H1 (cell line): ENCODE results near the gene ZNF860. TPM values are rescaled to one million over a fixed set of nuclear protein-coding genes. Genes with fewer than 3 reads are reported as not detected.
A peak's percentile ranks its signal among the peaks of the same experiment; 100 is the strongest.

Source experiments
- CTCF ChIA-PET: fragments of 300-600 bp; sonication (Branson Sonifier 250); formaldehyde crosslinking; loops from one replicate; lab custom pipeline; 2021; ENCODE audit not compliant: partially characterized antibody; lab: Charles Lee
- POLR2A ChIA-PET: fragments of 300-600 bp; sonication (Branson Sonifier 250); formaldehyde crosslinking; loops from one replicate; lab custom pipeline; 2021; ENCODE audit warnings: inconsistent platforms; ENCODE audit not compliant: partially characterized antibody; lab: Charles Lee
- DNase-seq, 2 experiments: peaks; one replicate each; pipeline versions ENCODE4 v3.0.0 to v3.0.0-alpha.2; 2010 to 2022; ENCODE audit warnings: low spot score in 2 of 2, low read depth in 1 of 2, mixed read lengths in 1 of 2
- FAIRE-seq: peaks from 2 replicates; lab custom pipeline; 2011; peaks lifted over from hg19 to GRCh38; lab: Jason Lieb, UNC
- H2AFZ ChIP-seq: 2 replicates; pipeline ENCODE4 v1.8.1; 2012; ENCODE audit warnings: low read length, inconsistent platforms
- H2AK5ac ChIP-seq: 2 replicates; pipeline ENCODE4 v1.6.1; 2013; ENCODE audit warnings: low read depth, low read length
- H2BK120ac ChIP-seq: replicated peaks from 2 replicates; pipeline ENCODE3; 2013; ENCODE audit warnings: low read depth, low read length, inconsistent platforms
- H2BK12ac ChIP-seq: 2 replicates; pipeline ENCODE4 v1.6.1; 2013; ENCODE audit warnings: low read depth, low read length
- H2BK15ac ChIP-seq: 2 replicates; pipeline ENCODE4 v1.6.1; 2013; ENCODE audit warnings: low read length
- H2BK20ac ChIP-seq: 2 replicates; pipeline ENCODE4 v1.6.1; 2013; ENCODE audit warnings: low read length
- H2BK5ac ChIP-seq: 2 replicates; pipeline ENCODE4 v1.6.1; 2013; ENCODE audit warnings: low read depth, low read length
- H3K14ac ChIP-seq: 2 replicates; pipeline ENCODE4 v1.6.1; 2013; ENCODE audit warnings: inconsistent platforms; ENCODE audit not compliant: insufficient read length
- H3K18ac ChIP-seq: 2 replicates; pipeline ENCODE4 v1.6.1; 2013; ENCODE audit warnings: low read length; ENCODE audit errors: extremely low read depth
- H3K23ac ChIP-seq: 2 replicates; pipeline ENCODE4 v1.6.1; 2013; ENCODE audit warnings: inconsistent platforms; ENCODE audit not compliant: insufficient read length
- H3K23me2 ChIP-seq: 2 replicates; pipeline ENCODE4 v1.6.1; 2013; ENCODE audit warnings: low read depth, low read length
- H3K27ac ChIP-seq: 2 replicates; pipeline ENCODE4 v1.6.1; 2011; ENCODE audit warnings: low read depth, low read length, inconsistent platforms
- H3K27me3 ChIP-seq, 4 experiments: replicated peaks in 1 of 4; 1 replicate in 1 of 4; 2 replicates in 3 of 4; pipeline versions ENCODE4 v1.6.1 to v1.8.1; 2011 to 2013; ENCODE audit warnings: low read length in 3 of 4, mild to moderate bottlenecking in 3 of 4, inconsistent platforms in 2 of 4, mixed read lengths in 2 of 4, moderate library complexity in 1 of 4; ENCODE audit not compliant: control insufficient read depth in 3 of 4, insufficient read depth in 3 of 4; ENCODE audit errors: extremely low read depth in 1 of 4
- H3K36me3 ChIP-seq, 4 experiments: 2 replicates each; pipeline versions ENCODE4 v1.6.1 to v1.8.1; 2011 to 2013; ENCODE audit warnings: mild to moderate bottlenecking in 4 of 4, low read length in 3 of 4, moderate library complexity in 2 of 4, control low read depth in 1 of 4, inconsistent platforms in 1 of 4; ENCODE audit not compliant: insufficient read depth in 4 of 4, control insufficient read depth in 2 of 4
- H3K4ac ChIP-seq: replicated peaks from 2 replicates; pipeline ENCODE3; 2013; ENCODE audit warnings: low read length, low read depth, mixed read lengths, inconsistent platforms; ENCODE audit not compliant: insufficient read length
- H3K4me1 ChIP-seq, 4 experiments: replicated peaks in 1 of 4; 1 replicate in 1 of 4; 2 replicates in 3 of 4; pipeline versions ENCODE4 v1.6.1 to v1.8.1; 2011 to 2013; ENCODE audit warnings: low read length in 3 of 4, inconsistent platforms in 2 of 4, mixed read lengths in 1 of 4; ENCODE audit not compliant: insufficient read depth in 4 of 4, control insufficient read depth in 3 of 4
- H3K4me2 ChIP-seq, 2 experiments: 2 replicates each; pipeline versions ENCODE4 v1.6.1 to v1.8.1; 2011 to 2013; ENCODE audit warnings: low read depth in 2 of 2, low read length in 2 of 2, control low read depth in 1 of 2, inconsistent platforms in 1 of 2, mild to moderate bottlenecking in 1 of 2; ENCODE audit not compliant: insufficient read depth in 1 of 2
- H3K4me3 ChIP-seq, 4 experiments: fragments of 200-600, 300-600 bp in 1 of 4; sonication (generic), shearing (Covaris generic), sonication (Bioruptor Twin) in 1 of 4; 2 replicates each; pipeline versions ENCODE4 v1.5.1 to v1.8.1; 2011 to 2016; ENCODE audit warnings: low read length in 4 of 4, low read depth in 3 of 4, control low read depth in 2 of 4, inconsistent platforms in 2 of 4, mild to moderate bottlenecking in 2 of 4, mixed read lengths in 1 of 4, moderate library complexity in 1 of 4; ENCODE audit not compliant: insufficient read depth in 2 of 4; ENCODE audit errors: extremely low read depth in 1 of 4
- H3K56ac ChIP-seq: replicated peaks from 2 replicates; pipeline ENCODE3; 2013; ENCODE audit warnings: low read depth, mild to moderate bottlenecking, mixed read lengths, low read length, inconsistent platforms; ENCODE audit not compliant: insufficient read length
- H3K79me1 ChIP-seq: 2 replicates; pipeline ENCODE4 v1.6.1; 2013; ENCODE audit warnings: low read depth, low read length, control low read depth
- H3K79me2 ChIP-seq, 2 experiments: 2 replicates each; pipeline versions ENCODE4 v1.6.1 to v1.8.1; 2012 to 2013; ENCODE audit warnings: low read length in 2 of 2, mild to moderate bottlenecking in 2 of 2, inconsistent platforms in 1 of 2; ENCODE audit not compliant: insufficient read depth in 2 of 2, control insufficient read depth in 1 of 2
- H3K9ac ChIP-seq, 4 experiments: replicated peaks in 1 of 4; 1 replicate in 1 of 4; 2 replicates in 3 of 4; pipeline versions ENCODE4 v1.6.1 to v1.8.1; 2011 to 2013; ENCODE audit warnings: low read depth in 3 of 4, low read length in 3 of 4, control low read depth in 2 of 4, mild to moderate bottlenecking in 2 of 4, moderate library complexity in 2 of 4, inconsistent platforms in 1 of 4; ENCODE audit errors: extremely low read depth in 1 of 4
- H3K9me3 ChIP-seq, 2 experiments: 2 replicates each; pipeline versions ENCODE4 v1.6.1 to v1.8.1; 2012 to 2013; ENCODE audit warnings: mild to moderate bottlenecking in 2 of 2, moderate library complexity in 2 of 2, control low read depth in 1 of 2, inconsistent platforms in 1 of 2, low read depth in 1 of 2, low read length in 1 of 2, mixed read lengths in 1 of 2; ENCODE audit not compliant: insufficient read depth in 2 of 2
- H4K20me1 ChIP-seq, 2 experiments: replicated peaks in 1 of 2; 2 replicates each; pipeline versions ENCODE3 to v1.8.1; 2011 to 2013; ENCODE audit warnings: inconsistent platforms in 2 of 2, low read length in 2 of 2, mild to moderate bottlenecking in 1 of 2; ENCODE audit not compliant: insufficient read depth in 2 of 2, control insufficient read depth in 1 of 2
- H4K5ac ChIP-seq: 2 replicates; pipeline ENCODE4 v1.6.1; 2013; ENCODE audit warnings: low read length, low read depth, mixed read lengths, inconsistent platforms; ENCODE audit not compliant: insufficient read length
- H4K8ac ChIP-seq: 2 replicates; pipeline ENCODE4 v1.8.0; 2013; ENCODE audit warnings: mild to moderate bottlenecking, moderate library complexity, low read length, inconsistent platforms; ENCODE audit not compliant: insufficient read depth; ENCODE audit errors: extremely low read depth
- H4K91ac ChIP-seq: replicated peaks from 2 replicates; pipeline ENCODE3; 2013; ENCODE audit warnings: low read length, mixed read lengths, inconsistent platforms; ENCODE audit not compliant: insufficient read length
- ASH2L ChIP-seq: fragments of 200-600, 300-600 bp; sonication (generic); IDR thresholded peaks from one replicate; pipeline ENCODE4 v1.7.1; 2017; ENCODE audit warnings: low read length
- BACH1 ChIP-seq: IDR thresholded peaks from 2 replicates; pipeline ENCODE4 v1.6.1; 2012; ENCODE audit warnings: low read length, improper control_type of control experiment
- CTBP2 ChIP-seq: IDR thresholded peaks from 2 replicates; pipeline ENCODE4 v1.7.0; 2011; ENCODE audit warnings: borderline replicate concordance, mild to moderate bottlenecking, moderate library complexity, mixed read lengths, low read length; ENCODE audit not compliant: insufficient read depth, insufficient read length
- EP300 ChIP-seq, 2 experiments: IDR thresholded peaks; 1 replicate in 1 of 2; 2 replicates in 1 of 2; pipeline ENCODE4 v1.6.1; 2011 to 2012; ENCODE audit warnings: low read depth in 2 of 2, low read length in 2 of 2, mild to moderate bottlenecking in 2 of 2, borderline replicate concordance in 1 of 2, inconsistent platforms in 1 of 2, moderate library complexity in 1 of 2
- POU5F1 ChIP-seq: IDR thresholded peaks from 2 replicates; pipeline ENCODE4 v1.6.1; 2011; ENCODE audit warnings: low read depth, mild to moderate bottlenecking, low read length, moderate library complexity
- TAF7 ChIP-seq: optimal IDR thresholded peaks from 2 replicates; pipeline ENCODE3; 2011; ENCODE audit warnings: low read depth, mild to moderate bottlenecking, inconsistent platforms, low read length, moderate library complexity, borderline replicate concordance
- TBP ChIP-seq: IDR thresholded peaks from 2 replicates; pipeline ENCODE4 v1.6.1; 2011; ENCODE audit warnings: low read depth, low read length, improper control_type of control experiment
- WGBS, 2 experiments: shearing (Covaris generic) in 1 of 2; methylation state at CpG; one replicate each; pipeline versions ENCODE4 v1.1.6 to v1.1.7; 2013 to 2015; ENCODE audit warnings: low lambda C conversion rate in 2 of 2, mixed read lengths in 2 of 2, inconsistent platforms in 1 of 2, low coverage in 1 of 2, missing lambda C conversion rate in 1 of 2; ENCODE audit not compliant: insufficient replicate concordance in 2 of 2, insufficient coverage in 1 of 2, insufficient read length in 1 of 2; ENCODE audit errors: extremely low coverage in 1 of 2, missing lambda C conversion rate in 1 of 2; 5-methylcytosine and 5-hydroxymethylcytosine counted together
- polyA plus RNA-seq, 7 experiments: library from polyadenylated mRNA; depleted of rRNA in 3 of 7; stranded (reverse) in 5 of 7; unstranded in 2 of 7; fragments of >200 nt in 5 of 7; fragments of 200-250 nt in 2 of 7; gene quantifications; 1 replicate in 5 of 7; 2 replicates in 1 of 7; 4 replicates in 1 of 7; pipeline versions ENCODE4 v1.2.1 to v1.2.3, GENCODE V29; 2011 to 2013; ENCODE audit warnings: missing spikeins in 2 of 7, mixed read lengths in 2 of 7
- total RNA-seq: library from RNA; stranded (reverse); fragmentation: NEBNext Ultra II Directional; extraction: Animal tissue kit (Norgen Biotek cat#: 25700); gene quantifications from 2 replicates; pipeline ENCODE4 v1.2.1, GENCODE V29; 2021
- TF ChIP-seq, protein P1 (sequence below): IDR thresholded peaks from 2 replicates; pipeline ENCODE4 v1.6.1; 2012; ENCODE audit warnings: low read length, inconsistent platforms

The ZNF860 gene
- total and polyA plus RNA-seq, 2 of the 8 experiments (the other 6 are each of a cell fraction or from before 2014, with no cell fraction given), result 3.2 to 8.6 TPM

DNA sequence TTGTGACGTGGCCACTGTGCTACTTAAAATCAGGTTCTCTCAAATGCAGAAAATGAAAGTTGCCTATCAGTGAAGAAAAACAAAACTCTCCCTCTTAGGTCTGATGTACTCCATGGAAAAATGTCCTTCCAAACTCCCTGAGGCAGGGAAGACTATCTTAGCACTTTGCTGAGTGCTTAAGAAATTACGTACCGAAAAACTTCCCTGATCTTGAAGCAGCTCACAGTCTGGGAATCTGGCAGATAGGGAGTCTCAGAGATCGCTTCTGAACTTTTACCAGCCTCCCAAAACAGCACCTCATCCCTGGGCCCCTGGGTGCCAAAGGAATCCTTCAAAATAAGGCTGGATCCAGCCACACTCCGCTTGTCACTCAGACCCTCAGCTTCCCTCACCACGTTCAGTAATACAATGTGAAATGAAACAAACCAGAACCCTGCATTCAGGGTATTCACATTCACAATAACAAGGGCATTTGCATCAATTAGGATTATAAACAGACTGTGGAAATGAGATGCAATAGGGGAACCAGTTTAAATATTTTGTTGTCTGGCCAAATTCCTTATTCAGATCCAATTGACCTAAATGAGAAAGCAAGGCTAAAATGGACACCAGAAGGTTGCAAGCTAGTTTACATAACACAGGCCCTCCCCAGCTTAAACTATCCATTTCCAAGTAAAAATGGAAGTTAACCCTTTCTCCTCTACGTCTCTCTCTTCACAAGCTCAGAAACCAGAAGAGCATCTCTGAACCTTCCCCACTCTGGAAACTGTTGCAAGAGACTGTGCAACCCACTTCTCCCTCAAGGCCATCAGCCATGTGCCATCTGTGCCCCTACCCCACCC lies 21.4 kb upstream of the ZNF860 start:
- peak in 1 of 2 experiments; percentile 52 for DNase-seq
- H2AK5ac ChIP-seq, result peak overlapping the region; percentile 76; the same call in 1 of the 2 replicates
- H3K36me3 ChIP-seq, result peaks cover 0 to 10% (median 4%) of the 10 kb centered on the region in 4 experiments; a peak in 4 of 8 replicates
- POLR2A ChIA-PET, result interaction anchor here (1.0 to 2.6 kb wide), 8 partner anchors 10 to 225 kb away, joined by 3 to 30 read pairs (median 6); partner anchors contain the start of genes OSBPL10 and ZNF860
- no peak overlapping the region for H3K23ac ChIP-seq
- H2AFZ ChIP-seq, result no peak overlapping the region
- H3K4me3 ChIP-seq, result peak overlapping the region; percentile 26 to 52 (median 33)
- H3K9me3 ChIP-seq, result peaks cover 10 to 16% of the 10 kb centered on the region in 2 experiments
- H2BK5ac ChIP-seq, result peak overlapping the region; percentile 90
- peaks cover 2 to 29% (median 16%) of the 10 kb centered on the region in 4 experiments for H3K4me1 ChIP-seq
- no peak overlapping the region for H3K14ac ChIP-seq
- no peaks in the 10 kb centered on the region for H4K20me1 ChIP-seq
- H3K27ac ChIP-seq, result peak overlapping the region; percentile 78
- no peak overlapping the region for H4K8ac ChIP-seq
- peaks cover 2% of the 10 kb centered on the region for H3K23me2 ChIP-seq
- no peaks in the 10 kb centered on the region for H3K27me3 ChIP-seq
- H3K18ac ChIP-seq, result peak overlapping the region; percentile 97
- peak overlapping the region; percentile 89 for H4K5ac ChIP-seq
- peak overlapping the region; percentile 67 for H2BK120ac ChIP-seq
- peak overlapping the region; percentile 11 for H3K56ac ChIP-seq
- FAIRE-seq, result peak; percentile 75
- H2BK15ac ChIP-seq, result no peak overlapping the region
- peak overlapping the region; percentile 97 for H4K91ac ChIP-seq
- H3K4ac ChIP-seq, result peak overlapping the region; percentile 75
- CTCF ChIA-PET, result interaction anchor here (0.5 to 2.6 kb wide), 7 partner anchors 9 to 289 kb away, joined by 3 to 10 read pairs (median 4); no protein-coding TSS in a partner anchor
- H3K9ac ChIP-seq, result peak overlapping the region in 3 of 4 experiments; percentile 22 to 63 (median 45); a peak in 4 of 7 replicates
- H3K4me2 ChIP-seq, result peak overlapping the region; percentile 64 to 85
- peaks cover 8 to 81% of the 10 kb centered on the region in 2 experiments for H3K79me2 ChIP-seq
- H3K79me1 ChIP-seq, result no peaks in the 10 kb centered on the region; the same call in 1 of the 2 replicates
- 5% methylated on average over 7 of the region's 7 CpGs; no CpG with 5 or more reads in 1 of the 2 experiments for WGBS, 2 experiments
- H2BK12ac ChIP-seq, result peak overlapping the region; percentile 98
- H2BK20ac ChIP-seq, result peak overlapping the region; percentile 93
- TF ChIP-seq, protein P1, sequence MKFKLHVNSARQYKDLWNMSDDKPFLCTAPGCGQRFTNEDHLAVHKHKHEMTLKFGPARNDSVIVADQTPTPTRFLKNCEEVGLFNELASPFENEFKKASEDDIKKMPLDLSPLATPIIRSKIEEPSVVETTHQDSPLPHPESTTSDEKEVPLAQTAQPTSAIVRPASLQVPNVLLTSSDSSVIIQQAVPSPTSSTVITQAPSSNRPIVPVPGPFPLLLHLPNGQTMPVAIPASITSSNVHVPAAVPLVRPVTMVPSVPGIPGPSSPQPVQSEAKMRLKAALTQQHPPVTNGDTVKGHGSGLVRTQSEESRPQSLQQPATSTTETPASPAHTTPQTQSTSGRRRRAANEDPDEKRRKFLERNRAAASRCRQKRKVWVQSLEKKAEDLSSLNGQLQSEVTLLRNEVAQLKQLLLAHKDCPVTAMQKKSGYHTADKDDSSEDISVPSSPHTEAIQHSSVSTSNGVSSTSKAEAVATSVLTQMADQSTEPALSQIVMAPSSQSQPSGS, result no peak
- TF ChIP-seq EP300 (IDR thresholded peaks at IDR 0.05; ENCODE audit: borderline replicate concordance in 1 of 2, low read depth in 2 of 2, low read length in 2 of 2) (0 out of 3 replicates have a peak, but pooled peaks of 1 of the 2 experiments have one; percentile 25), POU5F1 (no peak), BACH1 (no peak), CTBP2 (no peak), TBP (no peak; the same call in 1 of the 2 replicates), ASH2L (peak; percentile 80), TAF7 (peak; percentile 39)
